BJ (cell line): Measurements from ENCODE around the gene TTC39B. TPM values are rescaled to one million over a fixed set of nuclear protein-coding genes. Genes with fewer than 3 reads are reported as not detected.

Experiments used
- CTCF ChIA-PET: fragments of 350-600 bp; formaldehyde crosslinking; extraction: SDS; loops from one replicate; lab custom pipeline; 2021; ENCODE audit warnings: antibody characterized with exemption, inconsistent platforms; lab: Yijun Ruan, JAX
- POLR2A ChIA-PET: fragments of 300-600 bp; sonication (Branson Sonifier 250); formaldehyde crosslinking; extraction: SDS; loops from one replicate; lab custom pipeline; 2021; ENCODE audit warnings: antibody characterized with exemption; lab: Charles Lee
- DNase-seq: peaks from one replicate; pipeline ENCODE4 v3.0.0-alpha.2; 2011; ENCODE audit warnings: low read depth
- H3K27me3 ChIP-seq: 2 replicates; pipeline ENCODE4 v1.6.0; 2011; ENCODE audit warnings: low read length; ENCODE audit not compliant: control insufficient read depth, insufficient read depth
- H3K36me3 ChIP-seq: 2 replicates; pipeline ENCODE4 v1.5.1; 2011; ENCODE audit warnings: low read length; ENCODE audit not compliant: control insufficient read depth, insufficient read depth
- H3K4me3 ChIP-seq: 2 replicates; pipeline ENCODE4 v1.5.1; 2011; ENCODE audit warnings: low read depth, mild to moderate bottlenecking, control low read depth, low read length
- polyA plus RNA-seq: library from polyadenylated mRNA; depleted of rRNA; stranded (reverse); fragments of >200 nt; gene quantifications from 2 replicates; pipeline ENCODE4 v1.2.3, GENCODE V29; 2011
- TF ChIP-seq, protein P1 (sequence below): IDR thresholded peaks from 2 replicates; pipeline ENCODE4 v1.5.1; 2011; ENCODE audit warnings: low read depth, mild to moderate bottlenecking, control low read depth, inconsistent platforms, low read length, moderate library complexity; ENCODE audit not compliant: insufficient read depth

Gene TTC39B
- polyA plus RNA-seq, 1 experiment: 5.1 TPM

DNA sequence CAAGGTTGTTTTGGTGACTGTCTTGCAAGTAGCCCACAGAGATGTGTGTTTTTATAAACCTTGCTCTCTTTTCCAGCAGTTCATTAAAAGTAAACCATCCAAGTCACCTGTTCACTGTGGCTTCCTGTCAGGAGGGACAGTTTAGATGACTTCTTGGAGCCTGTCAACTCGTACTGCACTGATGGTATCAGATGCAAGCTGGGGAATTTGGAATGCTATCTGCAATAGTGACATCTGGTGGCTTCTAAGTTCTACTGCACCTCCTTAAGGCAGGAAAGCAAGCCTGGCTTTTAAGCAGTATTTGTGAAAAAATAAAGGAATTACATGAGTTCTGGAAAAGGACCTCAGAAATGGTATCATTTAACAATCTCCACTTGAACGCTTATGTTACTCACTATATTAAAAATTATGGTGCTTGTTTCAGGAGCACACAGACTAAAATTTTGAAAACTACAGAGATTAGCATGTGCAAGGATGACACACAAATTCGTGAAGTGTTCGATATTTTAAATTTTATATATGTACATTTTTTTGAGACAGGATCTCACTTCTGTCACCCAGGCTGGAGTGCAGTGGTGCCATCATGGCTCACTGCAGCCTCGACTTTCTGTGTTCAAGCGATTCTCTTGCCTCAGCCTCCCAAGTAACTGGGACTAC lies 164.0 kb downstream of the TTC39B start:
- CTCF ChIA-PET: interaction anchor here (0.6 to 2.1 kb wide), 7 partner anchors 8 to 392 kb away, joined by 3 to 10 read pairs (median 4); no protein-coding TSS in a partner anchor

GRCh38 chr9:15140051-15140450 lies 167.0 kb downstream of the TTC39B start:
- POLR2A ChIA-PET: no interaction called here
- TF ChIP-seq, protein P1, sequence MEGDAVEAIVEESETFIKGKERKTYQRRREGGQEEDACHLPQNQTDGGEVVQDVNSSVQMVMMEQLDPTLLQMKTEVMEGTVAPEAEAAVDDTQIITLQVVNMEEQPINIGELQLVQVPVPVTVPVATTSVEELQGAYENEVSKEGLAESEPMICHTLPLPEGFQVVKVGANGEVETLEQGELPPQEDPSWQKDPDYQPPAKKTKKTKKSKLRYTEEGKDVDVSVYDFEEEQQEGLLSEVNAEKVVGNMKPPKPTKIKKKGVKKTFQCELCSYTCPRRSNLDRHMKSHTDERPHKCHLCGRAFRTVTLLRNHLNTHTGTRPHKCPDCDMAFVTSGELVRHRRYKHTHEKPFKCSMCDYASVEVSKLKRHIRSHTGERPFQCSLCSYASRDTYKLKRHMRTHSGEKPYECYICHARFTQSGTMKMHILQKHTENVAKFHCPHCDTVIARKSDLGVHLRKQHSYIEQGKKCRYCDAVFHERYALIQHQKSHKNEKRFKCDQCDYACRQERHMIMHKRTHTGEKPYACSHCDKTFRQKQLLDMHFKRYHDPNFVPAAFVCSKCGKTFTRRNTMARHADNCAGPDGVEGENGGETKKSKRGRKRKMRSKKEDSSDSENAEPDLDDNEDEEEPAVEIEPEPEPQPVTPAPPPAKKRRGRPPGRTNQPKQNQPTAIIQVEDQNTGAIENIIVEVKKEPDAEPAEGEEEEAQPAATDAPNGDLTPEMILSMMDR: no peak
- H3K36me3 ChIP-seq: no peaks in the 10 kb centered on the region
- DNase-seq: no peak
- no peak overlapping the region for H3K4me3 ChIP-seq
- CTCF ChIA-PET: interaction anchor here (1.3 kb wide), 1 partner anchor 37 kb away, joined by 3 read pairs; no protein-coding TSS in a partner anchor
- H3K27me3 ChIP-seq: peaks cover 4% of the 10 kb centered on the region; the same call in 1 of the 2 replicates

More for the DNA sequence above, 164.0 kb downstream of the TTC39B start:
- POLR2A ChIA-PET: no interaction called here
- TF ChIP-seq, protein P1: peak; percentile 87
- Histone ChIP-seq H3K36me3 (no peaks in the 10 kb centered on the region), H3K4me3 (no peak overlapping the region), H3K27me3 (peaks cover 4% of the 10 kb centered on the region; the same call in 1 of the 2 replicates)
- DNase-seq: no peak

- CTCF ChIA-PET: interaction anchor here (1.3 kb wide), 1 partner anchor 36 kb away, joined by 3 read pairs; no protein-coding TSS in a partner anchor
- TF ChIP-seq, protein P1: no peak
Measured at GRCh38 chr9:15139469-15139868, 167.5 kb downstream of the TTC39B start.

GRCh38 chr9:15138357-15138686 lies 168.7 kb downstream of the TTC39B start:
- TF ChIP-seq, protein P1: no peak
- H3K36me3 ChIP-seq: no peaks in the 10 kb centered on the region
- ChIA-PET CTCF (interaction anchor here (5.0 kb wide), 1 partner anchor 35 kb away, joined by 80 read pairs; no protein-coding TSS in a partner anchor), POLR2A (no interaction called here)
- H3K4me3 ChIP-seq: no peak overlapping the region
- DNase-seq: no peak
- peaks cover 4% of the 10 kb centered on the region; the same call in 1 of the 2 replicates for H3K27me3 ChIP-seq

More at GRCh38 chr9:15139469-15139868, 167.5 kb downstream of the TTC39B start:
- Histone ChIP-seq H3K4me3 (no peak overlapping the region), H3K27me3 (peaks cover 4% of the 10 kb centered on the region; the same call in 1 of the 2 replicates), H3K36me3 (no peaks in the 10 kb centered on the region)
- POLR2A ChIA-PET: no interaction called here
- DNase-seq: no peak

- Histone ChIP-seq H3K36me3 (no peaks in the 10 kb centered on the region), H3K4me3 (no peak overlapping the region), H3K27me3 (peaks cover 4% of the 10 kb centered on the region; the same call in 1 of the 2 replicates)
- TF ChIP-seq, protein P1: no peak
- no peak for DNase-seq
- ChIA-PET CTCF (interaction anchor here (5.0 kb wide), 1 partner anchor 35 kb away, joined by 80 read pairs; no protein-coding TSS in a partner anchor), POLR2A (no interaction called here)
Measured at GRCh38 chr9:15137658-15138356, 169.2 kb downstream of the TTC39B start.
